ENCODE results near the gene AKR1C4. TPM values are rescaled to one million over a fixed set of nuclear protein-coding genes. Genes with fewer than 3 reads are reported as not detected.

The AKR1C4 gene
- total RNA-seq, result not detected in 2 replicates
- long read RNA-seq, result 0 reads

DNA sequence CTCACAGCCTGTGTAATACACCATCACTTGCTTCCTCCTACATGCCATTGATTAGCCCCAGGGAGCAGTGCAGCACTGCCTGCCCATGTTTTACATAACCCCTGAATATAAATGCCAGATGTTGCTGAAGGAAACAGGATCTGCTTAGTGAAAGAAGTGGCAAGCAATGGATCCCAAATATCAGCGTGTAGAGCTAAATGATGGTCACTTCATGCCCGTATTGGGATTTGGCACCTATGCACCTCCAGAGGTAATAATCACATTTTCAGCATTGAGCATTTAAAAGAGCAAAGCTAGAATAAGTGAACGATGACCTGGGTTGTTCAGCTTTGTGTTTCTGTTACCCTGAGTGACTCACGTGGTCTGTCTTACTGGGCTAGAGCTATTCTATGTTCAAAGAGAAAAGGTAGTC is at the start of gene AKR1C4:
Gene AKR1C4 (plus strand): TSS at position 136 of the 412 bp plus-strand sequence. CDS start 31 bp downstream, at position 167.
- no peak for DNase-seq (ENCODE audit: low read depth, low spot score)
- H3K36me3 Mint-ChIP-seq (ENCODE audit: low read depth), result peaks cover 3% of the 10 kb centered on the region
- H3K27me3 Mint-ChIP-seq (ENCODE audit: low read depth), result no peaks in the 10 kb centered on the region
- no peaks in the 10 kb centered on the region for H3K4me1 Mint-ChIP-seq
- no peak within 1 kb of the TSS for H3K4me3 Mint-ChIP-seq
- H3K27ac Mint-ChIP-seq (ENCODE audit: unreplicated experiment), result no peak within 1 kb of the TSS
- H3K9me3 Mint-ChIP-seq, result peaks cover 14% of the 10 kb centered on the region
- TF ChIP-seq, protein P1, sequence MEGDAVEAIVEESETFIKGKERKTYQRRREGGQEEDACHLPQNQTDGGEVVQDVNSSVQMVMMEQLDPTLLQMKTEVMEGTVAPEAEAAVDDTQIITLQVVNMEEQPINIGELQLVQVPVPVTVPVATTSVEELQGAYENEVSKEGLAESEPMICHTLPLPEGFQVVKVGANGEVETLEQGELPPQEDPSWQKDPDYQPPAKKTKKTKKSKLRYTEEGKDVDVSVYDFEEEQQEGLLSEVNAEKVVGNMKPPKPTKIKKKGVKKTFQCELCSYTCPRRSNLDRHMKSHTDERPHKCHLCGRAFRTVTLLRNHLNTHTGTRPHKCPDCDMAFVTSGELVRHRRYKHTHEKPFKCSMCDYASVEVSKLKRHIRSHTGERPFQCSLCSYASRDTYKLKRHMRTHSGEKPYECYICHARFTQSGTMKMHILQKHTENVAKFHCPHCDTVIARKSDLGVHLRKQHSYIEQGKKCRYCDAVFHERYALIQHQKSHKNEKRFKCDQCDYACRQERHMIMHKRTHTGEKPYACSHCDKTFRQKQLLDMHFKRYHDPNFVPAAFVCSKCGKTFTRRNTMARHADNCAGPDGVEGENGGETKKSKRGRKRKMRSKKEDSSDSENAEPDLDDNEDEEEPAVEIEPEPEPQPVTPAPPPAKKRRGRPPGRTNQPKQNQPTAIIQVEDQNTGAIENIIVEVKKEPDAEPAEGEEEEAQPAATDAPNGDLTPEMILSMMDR (conservative IDR thresholded peaks at IDR 0.05), result no peak

DNA sequence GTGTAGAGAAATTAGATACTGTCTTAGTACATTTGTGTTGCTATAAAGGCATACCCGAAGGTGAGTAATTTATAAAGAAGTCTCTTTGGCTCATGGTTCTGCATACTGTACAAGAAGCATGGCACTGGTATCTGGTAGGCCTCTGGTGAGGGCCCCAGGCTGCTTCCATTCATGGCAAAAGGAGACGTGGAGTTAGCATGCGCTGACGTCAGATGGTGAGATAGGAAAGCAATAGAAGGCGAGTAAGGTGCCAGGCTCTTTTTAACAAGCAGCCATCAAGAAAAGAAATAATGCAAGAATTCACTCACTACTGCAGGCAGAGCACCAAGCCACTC is 49.8 kb upstream of the AKR1C4 start:
- Mint-ChIP-seq H3K27ac (ENCODE audit: unreplicated experiment) (no peak overlapping the region), H3K27me3 (ENCODE audit: low read depth) (no peaks in the 10 kb centered on the region), H3K4me3 (no peak overlapping the region), H3K4me1 (no peaks in the 10 kb centered on the region), H3K36me3 (ENCODE audit: low read depth) (peaks cover 2% of the 10 kb centered on the region), H3K9me3 (peaks cover 22% of the 10 kb centered on the region)
- TF ChIP-seq, protein P1 (conservative IDR thresholded peaks at IDR 0.05), result no peak
- no peak for DNase-seq (ENCODE audit: low read depth, low spot score)

DNA sequence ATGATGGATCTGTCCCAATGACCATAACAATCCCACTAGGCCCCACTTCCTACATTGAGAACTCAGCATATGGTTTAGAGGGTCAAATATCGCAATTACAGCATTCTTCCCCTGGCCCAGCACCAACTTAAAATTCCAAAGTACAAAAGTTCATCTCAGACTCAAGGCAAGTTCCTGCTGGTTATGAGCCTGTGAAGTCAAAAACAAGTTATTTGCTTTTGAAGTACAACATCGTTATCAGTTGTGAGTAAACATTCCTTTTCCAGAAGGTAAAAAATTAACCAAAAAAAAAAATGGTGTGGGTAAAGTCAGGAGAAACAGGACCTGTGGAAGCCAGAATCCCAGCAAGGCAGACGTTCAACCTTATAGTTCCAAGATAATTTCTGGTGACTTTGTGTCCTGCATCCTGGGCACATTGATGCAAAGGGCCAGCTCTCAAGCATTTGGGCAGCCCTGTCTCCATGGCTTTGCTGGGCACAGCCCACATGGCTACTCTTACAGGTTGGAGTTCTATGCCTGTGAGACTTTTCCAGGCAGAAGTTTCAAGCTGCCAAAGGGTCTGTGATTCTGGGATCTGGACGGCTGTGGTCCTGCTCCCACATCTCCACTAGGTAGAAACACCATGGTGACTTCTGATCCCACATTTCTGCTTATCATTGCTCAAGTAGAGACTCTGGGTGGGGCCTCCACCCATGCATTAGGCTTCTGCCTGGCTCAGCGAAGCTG is 49.2 kb upstream of the AKR1C4 start:
- Mint-ChIP-seq H3K27me3 (ENCODE audit: low read depth) (no peaks in the 10 kb centered on the region), H3K27ac (ENCODE audit: unreplicated experiment) (no peak overlapping the region), H3K4me1 (no peaks in the 10 kb centered on the region), H3K36me3 (ENCODE audit: low read depth) (peaks cover 2% of the 10 kb centered on the region), H3K9me3 (peaks cover 17% of the 10 kb centered on the region), H3K4me3 (no peak overlapping the region)
- no peak for DNase-seq (ENCODE audit: low read depth, low spot score)
- TF ChIP-seq, protein P1 (conservative IDR thresholded peaks at IDR 0.05), result no peak

DNA sequence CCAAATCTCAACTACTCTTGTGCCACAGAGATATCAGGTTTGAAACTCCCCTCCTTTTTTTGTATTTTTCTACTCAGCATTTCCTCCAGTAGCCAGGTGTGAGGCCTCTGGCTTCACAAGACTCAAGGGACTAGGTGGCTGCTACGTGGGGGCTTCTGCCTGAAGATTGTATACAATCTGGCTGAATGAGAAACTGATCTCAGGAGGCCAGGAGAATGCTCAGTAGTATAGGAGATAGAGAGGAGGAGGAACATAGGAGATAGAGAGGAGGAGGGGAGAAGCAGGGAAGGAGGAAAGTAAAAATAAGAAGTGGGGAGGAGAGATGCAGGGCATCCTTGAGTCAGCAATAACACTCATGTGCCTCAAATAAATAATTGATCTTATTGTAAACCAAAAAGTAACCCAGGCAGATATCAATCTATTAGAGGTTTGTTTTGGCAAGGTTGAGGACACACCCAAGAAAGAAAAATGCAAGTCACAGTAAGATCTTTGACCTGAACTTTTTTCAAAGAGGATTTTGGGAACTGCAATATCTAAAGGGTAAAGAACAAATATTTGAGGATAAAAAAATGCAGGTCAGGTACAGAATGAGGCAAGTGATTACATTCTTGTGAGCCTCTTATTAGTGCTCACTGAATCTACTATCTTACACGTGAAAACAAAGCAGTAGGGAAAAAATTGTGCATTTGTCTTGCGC is 48.5 kb upstream of the AKR1C4 start:
- Mint-ChIP-seq H3K36me3 (ENCODE audit: low read depth) (peaks cover 2% of the 10 kb centered on the region), H3K9me3 (peaks cover 16% of the 10 kb centered on the region), H3K4me1 (no peaks in the 10 kb centered on the region), H3K27me3 (ENCODE audit: low read depth) (no peaks in the 10 kb centered on the region), H3K27ac (ENCODE audit: unreplicated experiment) (no peak overlapping the region), H3K4me3 (no peak overlapping the region)
- DNase-seq (ENCODE audit: low read depth, low spot score), result no peak
- TF ChIP-seq, protein P1 (conservative IDR thresholded peaks at IDR 0.05), result no peak

DNA sequence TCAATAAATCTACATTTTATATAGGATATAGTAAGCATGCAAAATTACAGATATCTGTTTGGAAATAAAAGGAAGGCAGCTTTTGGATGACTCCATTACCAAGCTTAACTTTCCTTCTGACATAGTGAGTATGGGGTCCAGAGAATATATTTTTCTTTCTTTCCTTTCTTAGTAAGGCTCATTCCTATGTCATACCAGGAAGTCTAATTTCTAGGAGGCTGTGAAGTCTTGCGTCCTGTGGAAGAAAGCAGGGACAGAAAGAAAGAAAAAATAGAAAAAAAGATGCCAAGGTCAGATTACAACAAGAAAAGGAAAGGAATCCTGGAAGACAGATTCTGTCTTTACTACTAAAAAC is 48.0 kb upstream of the AKR1C4 start:
- DNase-seq (ENCODE audit: low read depth, low spot score), result no peak
- H3K36me3 Mint-ChIP-seq (ENCODE audit: low read depth), result peaks cover 2% of the 10 kb centered on the region
- peaks cover 19% of the 10 kb centered on the region for H3K9me3 Mint-ChIP-seq
- no peaks in the 10 kb centered on the region for H3K27me3 Mint-ChIP-seq (ENCODE audit: low read depth)
- no peaks in the 10 kb centered on the region for H3K4me1 Mint-ChIP-seq
- H3K27ac Mint-ChIP-seq (ENCODE audit: unreplicated experiment), result no peak overlapping the region
- H3K4me3 Mint-ChIP-seq, result no peak overlapping the region
- TF ChIP-seq, protein P1 (conservative IDR thresholded peaks at IDR 0.05), result no peak

Measured in neural crest cell (in vitro differentiated cells).